Loucy (cell line): Measurements from ENCODE around the gene PTBP1.

ENCODE experiments used
- H2AFZ ChIP-seq: fragments of 200-600 bp; sonication (generic); 2 replicates; pipeline ENCODE4 v1.6.0; 2016; ENCODE audit warnings: antibody characterized with exemption, mild to moderate bottlenecking, low read length, moderate library complexity
- H3F3A ChIP-seq: fragments of 200-600 bp; 2 replicates; pipeline ENCODE4 v1.6.0; 2016; ENCODE audit warnings: antibody characterized with exemption, low read depth, mild to moderate bottlenecking
- H3K27me3 ChIP-seq: fragments of 200-600 bp; sonication (generic); 2 replicates; pipeline ENCODE4 v1.6.1; 2014; ENCODE audit warnings: low read length, mild to moderate bottlenecking; ENCODE audit not compliant: insufficient read depth, poor library complexity, severe bottlenecking
- H3K36me3 ChIP-seq: fragments of 200-600 bp; sonication (generic); 2 replicates; pipeline ENCODE4 v1.6.1; 2016; ENCODE audit warnings: low read length; ENCODE audit not compliant: insufficient read depth
- H3K4me1 ChIP-seq: fragments of 200-600 bp; sonication (generic); 2 replicates; pipeline ENCODE4 v1.5.1; 2014; ENCODE audit warnings: low read length, mild to moderate bottlenecking; ENCODE audit not compliant: insufficient read depth, poor library complexity, severe bottlenecking
- H3K4me2 ChIP-seq: fragments of 200-600 bp; sonication (generic); 2 replicates; pipeline ENCODE4 v1.6.0; 2014; ENCODE audit warnings: antibody characterized with exemption, low read length, low read depth, mild to moderate bottlenecking; ENCODE audit not compliant: poor library complexity, severe bottlenecking
- H3K4me3 ChIP-seq: fragments of 200-600 bp; sonication (generic); 2 replicates; pipeline ENCODE4 v1.5.1; 2014; ENCODE audit warnings: low read length, mild to moderate bottlenecking, mixed read lengths; ENCODE audit not compliant: poor library complexity, severe bottlenecking
- H3K79me2 ChIP-seq: fragments of 200-600 bp; sonication (generic); 2 replicates; pipeline ENCODE4 v1.6.1; 2014; ENCODE audit warnings: low read length; ENCODE audit not compliant: insufficient read depth
- H3K9ac ChIP-seq: fragments of 200-600 bp; sonication (generic); 2 replicates; pipeline ENCODE4 v1.6.0; 2014; ENCODE audit warnings: mild to moderate bottlenecking, low read depth, low read length, moderate library complexity; ENCODE audit not compliant: poor library complexity, severe bottlenecking
- H3K9me2 ChIP-seq: fragments of 200-600 bp; sonication (generic); replicated peaks from 2 replicates; pipeline ENCODE4 v1.6.1; 2016; ENCODE audit warnings: low read depth, low read length, mixed read lengths
- H3K9me3 ChIP-seq: fragments of 200-600 bp; sonication (generic); 2 replicates; pipeline ENCODE4 v1.6.1; 2014; ENCODE audit warnings: mild to moderate bottlenecking, antibody characterized with exemption, low read length, low read depth; ENCODE audit not compliant: insufficient read depth
- H4K20me1 ChIP-seq: fragments of 200-600 bp; sonication (generic); 2 replicates; pipeline ENCODE4 v1.6.0; 2014; ENCODE audit warnings: antibody characterized with exemption, low read length, mild to moderate bottlenecking; ENCODE audit not compliant: insufficient read depth, poor library complexity, severe bottlenecking
- EZH2phosphoT487 ChIP-seq: fragments of 200-600 bp; IDR thresholded peaks from 2 replicates; pipeline ENCODE4 v1.6.1; 2018; ENCODE audit warnings: antibody characterized with exemption, mild to moderate bottlenecking, moderate library complexity, borderline replicate concordance
- TF ChIP-seq, protein P1 (sequence below): fragments of 200-600 bp; sonication (generic); conservative IDR thresholded peaks from 2 replicates; pipeline ENCODE4 v1.5.1; 2014; ENCODE audit warnings: mild to moderate bottlenecking, antibody characterized with exemption, low read length

PTBP1 gene

DNA sequence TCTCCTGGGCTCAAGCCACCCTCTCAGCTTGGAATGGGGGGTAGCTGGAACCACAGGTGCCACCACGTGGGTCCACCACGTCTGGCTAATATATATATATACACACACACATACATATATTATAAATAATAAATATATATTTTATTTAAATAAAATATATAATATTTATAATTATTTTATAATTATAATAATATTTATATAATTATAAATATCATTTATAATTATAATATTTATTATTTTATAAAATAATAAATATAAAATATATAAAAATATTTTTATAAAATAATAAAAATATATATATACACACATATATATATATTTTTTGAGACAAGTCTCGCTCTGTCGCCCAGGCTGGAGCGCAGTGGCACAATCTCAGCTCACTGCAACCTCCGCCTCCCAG, 57.3 kb downstream of the PTBP1 start:
- Histone ChIP-seq H4K20me1 (no peaks in the 10 kb centered on the region), H3K27me3 (no peaks in the 10 kb centered on the region), H3K79me2 (no peaks in the 10 kb centered on the region), H3K36me3 (no peaks in the 10 kb centered on the region), H3K4me2 (no peak overlapping the region), H3K9me3 (no peaks in the 10 kb centered on the region), H3K9ac (no peak overlapping the region), H2AFZ (no peak overlapping the region), H3F3A (no peaks in the 10 kb centered on the region), H3K4me3 (no peak overlapping the region), H3K9me2 (no peaks in the 10 kb centered on the region), H3K4me1 (no peaks in the 10 kb centered on the region)
- no peak for TF ChIP-seq EZH2phosphoT487
- TF ChIP-seq, protein P1, sequence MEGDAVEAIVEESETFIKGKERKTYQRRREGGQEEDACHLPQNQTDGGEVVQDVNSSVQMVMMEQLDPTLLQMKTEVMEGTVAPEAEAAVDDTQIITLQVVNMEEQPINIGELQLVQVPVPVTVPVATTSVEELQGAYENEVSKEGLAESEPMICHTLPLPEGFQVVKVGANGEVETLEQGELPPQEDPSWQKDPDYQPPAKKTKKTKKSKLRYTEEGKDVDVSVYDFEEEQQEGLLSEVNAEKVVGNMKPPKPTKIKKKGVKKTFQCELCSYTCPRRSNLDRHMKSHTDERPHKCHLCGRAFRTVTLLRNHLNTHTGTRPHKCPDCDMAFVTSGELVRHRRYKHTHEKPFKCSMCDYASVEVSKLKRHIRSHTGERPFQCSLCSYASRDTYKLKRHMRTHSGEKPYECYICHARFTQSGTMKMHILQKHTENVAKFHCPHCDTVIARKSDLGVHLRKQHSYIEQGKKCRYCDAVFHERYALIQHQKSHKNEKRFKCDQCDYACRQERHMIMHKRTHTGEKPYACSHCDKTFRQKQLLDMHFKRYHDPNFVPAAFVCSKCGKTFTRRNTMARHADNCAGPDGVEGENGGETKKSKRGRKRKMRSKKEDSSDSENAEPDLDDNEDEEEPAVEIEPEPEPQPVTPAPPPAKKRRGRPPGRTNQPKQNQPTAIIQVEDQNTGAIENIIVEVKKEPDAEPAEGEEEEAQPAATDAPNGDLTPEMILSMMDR = no peak

DNA sequence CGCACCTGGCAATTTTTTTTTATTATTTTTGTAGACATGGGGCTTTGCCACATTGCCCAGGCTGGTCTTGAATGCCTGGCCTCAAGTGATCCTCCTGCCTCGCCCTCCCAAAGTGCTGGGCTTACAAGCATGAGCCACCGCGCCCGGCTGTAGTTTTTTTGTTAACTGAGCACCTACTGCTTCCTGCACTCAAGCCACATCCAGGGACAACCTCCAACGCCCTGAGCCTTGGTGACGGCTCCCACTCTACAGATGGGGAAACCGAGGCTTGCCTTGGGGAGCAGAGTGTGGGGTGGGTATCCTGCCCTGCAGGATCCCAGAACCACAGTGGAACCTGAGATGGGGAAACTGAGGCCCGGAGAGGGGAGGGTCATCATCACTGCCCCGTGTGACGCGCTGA, 57.9 kb downstream of the PTBP1 start:
- H2AFZ ChIP-seq = no peak overlapping the region
- TF ChIP-seq EZH2phosphoT487 = no peak
- TF ChIP-seq, protein P1 = no peak
- H3F3A ChIP-seq = no peaks in the 10 kb centered on the region
- H3K9me2 ChIP-seq = no peaks in the 10 kb centered on the region
- no peak overlapping the region for H3K4me3 ChIP-seq
- H3K9ac ChIP-seq = no peak overlapping the region
- no peaks in the 10 kb centered on the region for H3K9me3 ChIP-seq
- H4K20me1 ChIP-seq = no peaks in the 10 kb centered on the region
- H3K36me3 ChIP-seq = no peaks in the 10 kb centered on the region
- no peaks in the 10 kb centered on the region for H3K27me3 ChIP-seq
- no peaks in the 10 kb centered on the region for H3K79me2 ChIP-seq
- no peaks in the 10 kb centered on the region for H3K4me1 ChIP-seq
- H3K4me2 ChIP-seq = no peak overlapping the region

DNA sequence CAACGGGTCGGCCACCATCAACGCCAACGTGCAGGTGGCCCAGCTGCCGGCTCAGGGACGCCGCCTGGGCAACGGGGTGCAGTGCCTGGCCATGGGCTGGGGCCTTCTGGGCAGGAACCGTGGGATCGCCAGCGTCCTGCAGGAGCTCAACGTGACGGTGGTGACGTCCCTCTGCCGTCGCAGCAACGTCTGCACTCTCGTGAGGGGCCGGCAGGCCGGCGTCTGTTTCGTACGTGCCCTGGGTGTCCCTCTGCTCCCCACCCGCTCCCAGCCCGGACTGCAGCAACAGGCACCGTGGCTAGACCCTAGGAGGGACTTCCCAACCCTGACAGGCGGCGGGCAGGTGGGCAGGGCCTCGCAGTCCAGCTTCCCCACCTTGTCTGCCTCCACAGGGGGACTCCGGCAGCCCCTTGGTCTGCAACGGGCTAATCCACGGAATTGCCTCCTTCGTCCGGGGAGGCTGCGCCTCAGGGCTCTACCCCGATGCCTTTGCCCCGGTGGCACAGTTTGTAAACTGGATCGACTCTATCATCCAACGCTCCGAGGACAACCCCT, 58.4 kb downstream of the PTBP1 start:
- H3F3A ChIP-seq = no peaks in the 10 kb centered on the region
- H3K27me3 ChIP-seq = no peaks in the 10 kb centered on the region
- no peak overlapping the region for H3K4me3 ChIP-seq
- no peaks in the 10 kb centered on the region for H3K9me2 ChIP-seq
- no peaks in the 10 kb centered on the region for H3K36me3 ChIP-seq
- H2AFZ ChIP-seq = no peak overlapping the region
- H3K4me1 ChIP-seq = no peaks in the 10 kb centered on the region
- no peaks in the 10 kb centered on the region for H3K79me2 ChIP-seq
- no peak for TF ChIP-seq EZH2phosphoT487
- TF ChIP-seq, protein P1 = no peak
- no peak overlapping the region for H3K4me2 ChIP-seq
- H3K9ac ChIP-seq = no peak overlapping the region
- no peaks in the 10 kb centered on the region for H3K9me3 ChIP-seq
- H4K20me1 ChIP-seq = no peaks in the 10 kb centered on the region
